Measurements from ENCODE around the gene EVI2B.
"Not testable (repeated sequence)": the region's sequence is repeated elsewhere in the genome, so short reads cannot be mapped to it uniquely, and the experiment has no call there.

The EVI2B gene

DNA sequence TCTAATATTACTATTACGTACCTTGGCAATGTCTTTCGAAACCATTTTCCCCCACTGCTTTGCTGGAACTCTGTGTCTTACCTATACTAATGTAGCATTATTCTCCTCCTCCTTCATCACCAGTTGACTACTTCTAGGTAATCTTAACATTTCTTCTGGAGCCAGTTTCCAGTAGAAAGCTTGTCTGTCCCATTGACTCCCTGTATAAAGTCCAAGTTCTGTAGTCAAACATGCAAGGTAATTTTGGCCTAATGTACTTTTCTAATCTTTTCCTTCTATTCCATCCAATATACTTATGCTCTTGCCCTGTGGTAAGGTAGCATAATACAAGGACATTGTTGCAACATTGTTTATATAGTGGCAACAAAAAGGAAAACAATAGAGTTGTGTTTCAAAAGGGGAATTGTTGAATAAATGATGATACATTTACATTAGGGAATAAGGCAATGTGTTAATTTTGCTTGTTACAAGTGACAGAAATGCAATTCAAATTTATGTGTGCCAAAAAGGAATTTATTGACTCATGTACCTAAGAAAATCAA is 44.7 kb downstream of the EVI2B start:
- DNase-seq, result no peak

DNA sequence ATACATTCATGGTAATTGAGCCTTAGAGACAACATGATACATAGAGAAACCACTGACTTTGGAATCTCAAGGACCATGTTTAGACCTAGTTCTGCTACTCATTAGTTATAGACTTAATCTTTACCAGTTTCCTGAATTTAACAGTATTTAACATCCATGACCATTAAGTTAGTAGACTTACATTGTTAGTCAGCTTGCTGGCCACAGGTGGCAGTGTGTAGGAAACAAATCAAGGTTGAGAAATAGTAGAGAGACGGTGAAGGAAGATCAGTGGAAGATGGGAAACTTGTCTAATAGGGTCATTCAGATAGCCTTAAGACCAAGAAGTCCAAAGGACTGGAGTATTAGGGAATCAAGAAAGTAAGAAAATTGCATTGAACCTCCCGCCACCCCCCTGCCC is 47.8 kb downstream of the EVI2B start:
- DNase-seq, result peak; percentile 6

DNA sequence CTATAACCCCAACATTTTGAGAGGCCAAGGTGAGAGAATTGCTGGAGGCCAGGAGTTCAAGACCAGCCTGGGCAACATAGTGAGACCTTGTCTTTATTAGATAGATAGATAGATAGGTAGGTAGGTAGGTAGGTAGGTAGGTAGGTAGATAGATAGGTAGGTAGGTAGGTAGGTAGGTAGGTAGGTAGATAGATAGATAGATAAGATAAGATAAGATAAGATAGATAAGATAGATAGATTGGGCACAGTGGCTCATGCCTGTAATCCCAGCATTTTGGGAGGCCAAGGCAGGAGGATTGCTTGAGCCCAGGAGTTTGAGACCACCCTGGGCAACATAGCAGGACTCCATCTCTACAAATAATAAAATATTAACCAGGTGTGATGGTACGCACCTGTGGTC is 50.9 kb downstream of the EVI2B start:
- not testable (repeated sequence) for DNase-seq

DNA sequence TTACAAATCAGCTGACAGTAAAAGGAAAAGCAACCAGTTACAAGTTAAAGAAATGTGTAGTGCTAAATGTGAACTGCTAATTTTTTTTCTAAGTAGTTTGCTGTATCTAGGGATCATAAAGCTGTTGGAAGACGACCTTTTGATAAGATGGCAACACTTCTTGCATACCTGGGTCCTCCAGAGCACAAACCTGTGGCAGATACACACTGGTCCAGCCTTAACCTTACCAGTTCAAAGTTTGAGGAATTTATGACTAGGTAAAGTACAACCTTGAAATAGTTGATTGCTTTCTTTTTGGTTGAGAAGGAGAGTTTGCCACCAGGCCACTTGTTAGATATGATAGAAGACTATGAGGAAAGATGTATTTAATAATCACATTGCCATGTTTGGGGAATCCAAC is 52.3 kb downstream of the EVI2B start:
- no peak for DNase-seq

DNA sequence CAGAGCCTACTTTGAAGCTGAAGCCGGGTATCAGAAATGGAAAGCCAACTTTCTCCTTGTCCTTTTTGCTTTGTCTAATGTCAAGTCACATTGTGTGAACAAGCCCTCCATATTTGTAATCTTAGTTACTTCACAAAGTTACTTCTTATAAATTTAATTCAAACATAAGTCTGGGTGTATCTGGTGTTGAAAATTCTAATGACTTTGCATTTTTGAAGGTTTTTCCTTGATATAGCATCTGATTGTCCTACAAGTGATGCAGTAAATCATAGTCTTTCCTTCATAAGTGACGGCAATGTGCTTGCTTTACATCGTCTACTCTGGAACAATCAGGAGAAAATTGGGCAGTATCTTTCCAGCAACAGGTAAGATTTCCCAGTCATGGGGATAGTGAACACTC is 53.7 kb downstream of the EVI2B start:
- DNase-seq, result no peak

DNA sequence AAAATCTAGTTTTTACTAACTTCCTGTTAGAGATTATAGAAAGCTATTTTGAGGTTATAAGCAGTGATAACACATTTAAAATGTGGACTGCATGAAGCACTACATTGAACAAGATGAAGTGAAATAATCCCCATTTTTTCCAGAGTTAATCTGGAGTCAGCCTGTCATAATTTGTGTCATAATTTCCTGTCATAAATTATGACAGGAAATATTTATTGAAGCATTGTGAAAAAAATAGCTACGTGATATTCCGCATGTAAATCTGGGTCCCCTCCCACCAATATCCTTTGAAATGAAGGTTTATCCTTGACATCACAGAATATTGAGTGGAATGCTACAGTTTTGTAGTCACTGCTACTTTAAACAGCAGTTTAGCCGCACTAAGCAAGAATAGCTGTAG is 56.9 kb downstream of the EVI2B start:
- no peak for DNase-seq

DNA sequence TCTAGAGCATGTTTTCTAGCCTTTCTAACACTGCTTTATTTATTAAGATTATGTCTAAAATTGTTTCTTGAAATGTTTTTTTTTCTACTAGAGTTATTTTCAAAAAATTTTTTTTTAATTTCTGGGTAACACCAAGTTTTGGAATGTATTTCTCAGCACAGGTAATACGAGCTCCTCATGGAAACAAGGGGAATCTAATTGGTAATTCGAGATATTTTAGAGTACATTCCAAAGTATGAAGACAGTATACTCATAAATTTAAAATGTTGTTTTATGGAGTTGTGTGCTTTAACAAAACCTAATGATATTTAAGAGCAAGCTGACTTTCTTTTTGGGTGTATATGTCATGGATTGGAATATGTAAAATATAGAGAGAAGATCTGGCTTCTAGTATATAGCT is 59.2 kb downstream of the EVI2B start:
- no peak for DNase-seq

All from central memory CD4-positive, alpha-beta T cell (primary cell).